Measurements from ENCODE around the gene ZNF692.
A peak's percentile ranks its signal among the peaks of the same experiment; 100 is the strongest.
"Not testable (repeated sequence)": the region's sequence is repeated elsewhere in the genome, so short reads cannot be mapped to it uniquely, and the experiment has no call there.

The ZNF692 gene

DNA sequence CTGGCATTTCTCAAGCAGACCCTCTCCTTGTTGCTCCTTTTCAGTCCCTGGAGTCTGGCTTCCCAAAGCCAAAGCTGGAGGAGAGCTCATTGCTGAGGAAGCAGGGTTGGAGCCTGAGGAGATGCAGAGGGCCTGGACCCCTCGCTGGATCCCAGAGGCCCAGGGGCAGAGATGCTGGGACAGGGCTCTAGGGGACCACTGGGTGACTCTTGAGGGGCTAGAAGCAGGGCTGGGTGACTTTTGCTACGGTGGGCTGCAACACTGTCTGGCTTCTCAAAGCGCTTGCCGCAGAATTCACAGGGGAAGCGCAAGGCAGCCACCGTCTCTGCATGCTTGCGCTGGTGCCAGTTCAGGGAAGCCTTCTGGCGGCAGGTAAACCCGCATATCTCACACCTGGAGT lies 8.8 kb downstream of the ZNF692 start:
- no peak for DNase-seq (ENCODE audit: low read depth in 3 of 3)

DNA sequence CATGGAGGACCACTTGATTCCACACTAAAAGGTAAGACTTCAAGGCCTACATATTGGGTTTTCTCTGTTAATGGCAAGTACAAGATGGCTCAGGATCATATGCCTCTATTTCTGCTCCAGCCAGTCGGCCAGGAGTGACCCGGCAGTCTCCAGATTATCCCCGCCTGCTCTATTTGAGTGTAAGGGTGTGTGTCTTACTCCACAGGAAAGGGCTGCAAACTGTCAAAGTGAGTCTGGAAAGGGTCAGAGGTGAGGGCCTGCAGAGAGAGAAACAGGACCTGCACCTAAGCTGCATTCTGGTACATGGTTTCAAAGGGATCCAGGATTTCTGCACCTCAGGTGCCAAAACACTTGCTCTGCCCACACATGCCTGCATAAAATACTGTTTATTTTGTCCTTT lies 9.2 kb downstream of the ZNF692 start:
- no peak for DNase-seq (ENCODE audit: low read depth in 3 of 3)

DNA sequence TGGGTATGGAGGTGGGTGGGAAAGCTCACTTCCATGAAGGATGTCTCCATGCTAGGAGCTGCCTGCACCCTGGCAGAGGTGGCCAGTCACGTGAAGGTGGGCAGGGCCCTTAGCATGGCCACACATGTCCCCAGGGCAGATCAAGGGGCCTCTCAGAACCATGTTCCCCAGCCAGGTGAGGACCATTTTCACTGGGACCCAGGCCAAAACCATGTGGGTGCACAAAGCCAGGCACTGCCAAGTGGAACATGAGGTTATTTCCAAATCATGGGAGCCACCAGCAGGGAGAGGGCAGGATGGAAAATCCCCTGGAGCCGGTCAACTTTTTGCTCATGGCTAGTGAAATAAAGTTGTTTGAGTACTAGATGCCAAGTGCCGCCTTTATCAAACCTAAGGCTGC lies 9.7 kb downstream of the ZNF692 start:
- no peak for DNase-seq (ENCODE audit: low read depth in 3 of 3)

DNA sequence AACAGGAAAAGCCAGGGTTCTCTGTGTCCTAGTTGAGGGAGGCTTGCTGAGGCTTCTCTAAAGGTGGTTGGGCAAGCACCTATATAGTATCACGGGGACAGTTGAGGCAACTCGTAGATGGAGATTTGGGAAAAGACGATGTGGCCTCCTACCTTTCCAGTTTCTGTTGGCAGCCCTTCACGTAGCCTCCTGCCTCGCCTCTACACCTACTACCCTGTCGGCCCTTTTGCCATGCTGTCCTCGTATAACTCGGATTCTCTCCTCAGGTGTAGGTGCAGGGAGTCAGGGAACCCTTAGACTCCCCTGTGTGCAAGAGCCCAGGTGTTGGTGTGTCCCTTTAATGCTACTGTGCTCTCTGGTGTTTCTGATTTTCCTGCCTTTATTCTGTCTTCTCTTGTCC lies 10.3 kb downstream of the ZNF692 start:
- DNase-seq (ENCODE audit: low read depth in 3 of 3), result no peak

DNA sequence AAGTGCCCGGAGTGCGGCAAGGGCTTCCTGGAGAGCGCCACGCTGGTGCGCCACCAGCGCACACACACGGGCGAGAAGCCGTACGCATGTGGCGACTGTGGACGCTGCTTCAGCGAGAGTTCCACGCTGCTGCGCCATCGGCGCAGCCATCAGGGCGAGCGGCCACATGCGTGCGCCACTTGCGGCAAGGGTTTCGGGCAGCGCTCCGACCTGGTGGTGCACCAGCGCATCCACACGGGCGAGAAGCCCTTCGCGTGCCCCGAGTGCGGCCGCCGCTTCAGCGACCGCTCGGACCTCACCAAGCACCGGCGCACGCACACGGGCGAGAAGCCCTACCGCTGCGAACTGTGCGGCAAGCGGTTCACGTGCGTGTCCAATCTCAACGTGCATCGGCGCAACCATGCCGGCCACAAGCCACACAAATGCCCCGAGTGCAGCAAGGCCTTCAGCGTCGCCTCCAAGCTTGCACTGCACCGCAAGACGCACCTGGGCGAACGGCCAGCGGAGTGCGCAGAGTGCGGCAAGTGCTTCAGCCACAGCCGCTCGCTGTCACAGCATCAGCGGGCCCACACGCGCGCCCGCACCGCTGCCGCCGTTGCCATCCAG lies 10.8 kb downstream of the ZNF692 start:
- no peak for DNase-seq (ENCODE audit: low read depth in 3 of 3)

DNA sequence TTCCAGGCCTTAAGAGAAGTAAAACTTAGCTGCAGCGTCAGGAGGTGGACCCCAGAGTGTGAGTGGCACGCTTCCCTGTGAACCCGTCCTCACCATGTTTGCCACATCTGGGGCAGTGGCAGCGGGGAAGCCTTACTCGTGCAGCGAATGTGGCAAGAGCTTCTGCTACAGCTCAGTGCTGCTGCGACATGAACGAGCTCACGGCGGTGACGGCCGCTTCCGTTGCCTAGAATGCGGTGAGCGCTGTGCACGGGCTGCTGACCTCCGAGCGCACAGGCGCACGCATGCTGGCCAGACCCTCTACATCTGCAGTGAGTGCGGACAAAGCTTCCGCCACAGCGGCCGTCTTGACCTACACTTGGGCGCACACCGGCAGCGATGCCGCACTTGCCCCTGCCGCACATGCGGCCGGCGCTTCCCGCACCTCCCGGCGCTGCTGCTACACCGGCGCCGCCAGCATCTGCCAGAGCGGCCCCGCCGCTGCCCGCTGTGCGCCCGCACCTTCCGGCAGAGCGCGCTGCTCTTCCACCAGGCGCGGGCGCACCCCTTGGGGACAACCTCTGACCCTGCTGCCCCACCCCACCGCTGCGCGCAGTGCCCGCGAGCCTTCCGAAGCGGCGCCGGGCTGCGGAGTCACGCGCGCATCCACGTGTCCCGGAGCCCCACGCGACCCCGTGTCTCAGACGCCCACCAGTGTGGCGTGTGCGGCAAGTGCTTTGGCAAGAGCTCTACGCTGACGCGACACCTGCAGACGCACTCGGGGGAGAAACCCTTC lies 11.5 kb downstream of the ZNF692 start:
- no peak for DNase-seq (ENCODE audit: low read depth in 3 of 3)

DNA sequence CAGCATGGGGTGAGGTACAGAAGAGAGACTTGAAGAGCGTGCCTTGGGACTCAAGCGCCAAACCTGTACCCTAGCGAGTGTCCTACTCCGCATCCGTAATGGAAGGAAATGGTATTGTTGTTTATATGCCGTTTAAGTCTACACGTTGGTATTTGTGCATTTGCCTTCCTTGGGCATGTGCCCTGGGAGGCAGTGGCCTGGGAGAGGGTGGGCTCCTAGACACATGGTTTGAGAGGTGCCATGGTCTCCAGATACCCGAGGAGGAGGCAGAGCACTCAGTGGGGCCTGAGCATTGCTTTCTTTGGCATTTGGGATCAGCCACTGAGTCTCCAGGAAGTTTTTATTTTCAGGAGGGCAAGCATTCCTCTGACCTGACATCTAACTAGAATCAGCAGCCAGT lies 14.4 kb downstream of the ZNF692 start:
- no peak for DNase-seq (ENCODE audit: low read depth in 3 of 3)

DNA sequence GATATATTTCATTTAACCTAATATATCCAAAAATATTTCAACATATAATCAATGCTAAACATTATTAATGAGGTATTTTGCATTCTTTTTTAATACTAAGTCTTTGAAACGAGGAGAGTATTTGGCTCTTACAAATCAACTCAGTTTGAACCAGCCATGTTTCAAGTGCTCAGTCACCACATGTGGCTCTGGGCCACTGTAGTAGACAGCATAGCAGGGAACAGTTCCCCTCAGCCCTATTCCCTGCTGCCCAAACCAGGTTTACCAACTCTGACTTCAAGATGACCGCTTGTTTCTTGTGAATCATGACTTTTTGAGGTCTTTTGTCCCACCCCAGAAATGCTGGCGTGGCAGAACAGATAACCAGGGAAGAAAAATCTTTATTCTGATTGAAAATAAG lies 15.2 kb downstream of the ZNF692 start:
- DNase-seq (ENCODE audit: low read depth in 3 of 3), result no peak

DNA sequence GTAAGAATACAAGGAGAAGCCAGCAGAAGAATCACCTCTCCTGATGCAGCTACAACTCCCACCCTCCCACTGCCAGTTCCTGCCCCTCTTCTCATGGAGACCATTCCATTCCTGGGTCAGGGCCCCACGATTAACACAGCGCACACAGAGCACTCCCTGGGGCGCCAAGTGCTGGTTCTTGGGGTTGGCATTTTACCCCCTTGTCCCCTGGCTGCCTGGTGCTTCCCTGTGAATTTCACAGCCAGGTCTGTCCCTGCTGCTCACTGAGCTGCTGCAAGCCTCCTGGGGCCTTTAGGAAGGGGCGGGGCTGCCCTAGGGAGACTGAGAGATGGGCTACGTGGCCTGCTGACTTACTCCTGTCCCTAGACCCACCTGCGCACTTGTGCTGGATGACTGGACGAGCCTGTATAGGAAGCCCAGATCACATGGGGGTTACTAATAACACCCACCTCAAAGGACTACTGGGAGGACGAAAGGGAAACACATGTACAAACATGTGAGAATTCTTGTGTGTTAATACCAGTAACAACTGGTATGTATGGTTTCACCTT lies 16.0 kb downstream of the ZNF692 start:
- no peak for DNase-seq (ENCODE audit: low read depth in 3 of 3)

DNA sequence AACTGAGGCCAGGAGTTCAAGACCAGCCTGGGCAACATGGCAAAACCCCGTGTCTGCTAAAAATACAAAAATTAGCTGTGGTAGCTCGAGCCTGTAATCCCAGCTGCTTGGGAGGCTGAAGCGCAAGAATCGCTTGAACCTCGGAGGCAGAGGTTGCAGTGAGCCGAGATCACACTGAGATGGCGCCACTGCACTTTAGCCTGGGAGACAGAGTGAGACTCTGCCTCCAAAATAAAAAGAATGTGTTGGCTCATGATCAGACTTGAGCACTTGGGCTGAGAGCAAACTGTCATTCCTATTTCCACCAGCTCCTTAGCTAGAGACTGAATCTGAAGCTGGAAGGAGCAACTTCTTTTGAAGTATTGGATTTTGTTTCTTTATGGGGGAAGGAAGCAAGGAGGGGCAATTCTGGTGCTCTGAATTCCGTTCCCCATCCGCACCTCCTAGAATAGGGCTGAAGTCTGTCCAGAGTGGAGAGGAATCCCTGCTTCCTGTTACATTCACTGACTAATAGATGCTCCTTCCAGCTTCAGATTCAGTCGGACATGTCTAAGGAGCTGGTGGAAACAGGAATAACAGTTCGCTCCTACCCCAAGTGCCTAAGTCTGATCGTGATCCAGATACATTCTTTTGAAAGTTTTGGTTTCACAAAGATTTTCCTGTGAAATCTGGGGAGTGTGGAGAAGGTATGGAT lies 17.0 kb downstream of the ZNF692 start:
- no peak for DNase-seq (ENCODE audit: low read depth in 3 of 3)

DNA sequence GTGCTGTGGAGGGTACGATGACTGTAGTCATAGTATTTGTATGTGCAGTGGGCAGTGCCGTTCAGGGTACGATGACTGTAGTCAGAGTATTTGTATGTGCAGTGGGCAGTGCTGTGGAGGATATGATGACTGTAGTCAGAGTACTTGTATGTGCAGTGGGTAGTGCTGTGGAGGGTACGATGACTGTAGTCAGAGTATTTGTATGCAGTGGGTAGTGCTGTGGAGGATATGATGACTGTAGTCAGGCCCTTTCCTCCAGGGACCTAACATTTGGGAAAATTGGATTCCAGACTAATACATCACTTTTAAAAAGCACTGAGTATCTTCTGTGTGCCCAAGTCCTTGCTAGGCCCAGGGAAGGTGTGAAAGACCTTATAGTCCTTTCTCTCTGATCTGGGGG lies 17.9 kb downstream of the ZNF692 start:
- no peak for DNase-seq (ENCODE audit: low read depth in 3 of 3)

DNA sequence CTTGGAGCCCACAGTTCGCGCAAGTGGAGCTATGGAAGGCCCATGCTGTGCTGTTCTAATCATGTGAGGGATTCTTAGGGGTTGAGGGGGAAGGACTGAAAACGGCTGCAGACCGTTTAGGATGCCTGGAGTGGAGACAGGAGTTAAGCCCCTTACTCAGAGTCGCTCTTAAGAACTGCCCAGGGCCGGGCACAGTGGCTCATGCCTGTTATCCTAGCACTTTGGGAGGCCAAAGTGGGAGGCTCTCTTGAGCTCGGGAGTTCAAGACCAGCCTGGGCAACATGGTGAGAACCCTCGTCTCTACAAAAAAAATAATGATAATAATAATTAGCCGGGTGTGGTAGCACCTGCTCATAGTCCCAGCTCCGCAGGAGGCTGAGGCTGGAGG lies 19.7 kb downstream of the ZNF692 start:
- no peak for DNase-seq (ENCODE audit: low read depth in 3 of 3)

DNA sequence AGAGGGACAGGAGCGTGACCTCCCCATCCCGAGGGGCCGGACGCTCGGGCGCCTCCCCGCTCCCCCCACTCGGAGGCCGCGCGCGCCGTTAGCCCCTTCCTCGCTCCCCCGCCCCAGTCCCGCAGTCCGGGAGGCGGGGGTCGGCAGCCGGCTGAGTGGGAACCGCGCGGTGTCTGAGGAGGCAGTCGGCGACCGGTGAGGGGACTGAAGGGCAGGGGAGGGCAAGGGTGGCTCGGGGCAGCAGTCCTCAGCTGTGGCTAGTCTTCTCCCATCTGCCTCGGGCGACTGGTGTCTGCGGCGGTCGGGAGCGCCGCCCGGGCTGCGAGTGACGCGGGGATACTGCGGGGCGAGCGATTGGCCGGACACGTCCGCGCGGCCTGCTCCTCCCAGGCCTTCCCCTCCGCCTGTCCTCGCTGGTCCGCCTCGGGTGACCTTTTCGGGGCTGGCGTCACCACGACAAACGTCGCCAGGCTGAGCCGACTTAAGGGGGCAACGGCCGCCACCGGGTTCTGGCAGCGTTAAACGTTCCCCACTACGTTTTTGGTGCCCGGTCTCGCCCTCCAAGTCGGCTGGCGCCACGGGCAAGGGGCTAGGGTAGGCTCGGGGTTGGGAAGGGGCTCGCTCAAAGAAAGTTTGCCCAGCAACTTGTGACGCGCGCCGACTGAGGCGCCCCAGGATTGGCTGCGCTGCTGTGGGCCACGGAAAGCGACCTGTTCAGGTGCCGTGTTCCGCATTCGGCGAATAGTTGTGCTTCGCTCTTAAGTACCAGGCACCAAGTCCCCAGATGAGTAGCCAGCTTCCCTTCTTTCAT lies 20.3 kb downstream of the ZNF692 start:
- DNase-seq (ENCODE audit: low read depth in 3 of 3), result peak; percentile 61 to 73 (median 73)

DNA sequence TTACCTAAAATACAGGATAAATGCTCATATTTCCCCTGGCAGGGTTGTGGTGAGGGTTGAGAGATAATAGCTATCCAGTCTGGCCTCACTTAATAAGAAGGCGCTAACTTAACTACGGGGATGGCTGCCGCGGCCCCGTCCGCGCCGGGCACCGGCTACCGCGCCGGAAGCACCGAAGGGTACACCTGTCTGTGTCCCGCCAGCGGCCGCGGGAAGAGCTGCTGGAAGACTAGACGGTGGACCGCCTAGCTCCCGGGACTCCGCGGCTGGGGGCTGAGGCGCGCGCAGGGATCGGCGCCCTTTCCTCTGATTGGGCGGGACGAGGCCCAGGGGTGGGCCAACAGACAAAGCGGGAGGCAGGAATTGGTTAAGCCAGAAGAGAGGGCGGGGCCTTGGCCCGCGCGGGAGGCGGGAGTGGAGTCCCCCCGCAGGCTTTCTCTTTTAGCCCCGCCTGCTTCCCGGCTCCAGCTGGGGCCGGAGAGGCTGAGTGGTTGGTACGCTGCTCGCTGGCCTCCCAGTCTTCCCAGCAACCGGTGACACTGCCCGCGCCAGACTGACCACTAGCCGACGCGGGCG lies 21.0 kb downstream of the ZNF692 start, which contains the start of gene ZNF672:
ZNF672 (plus strand) TSS at position 444 of the 576 bp plus-strand sequence. CDS start 9,051 bp downstream, outside the sequence.
- DNase-seq (ENCODE audit: low read depth in 3 of 3), result peak; percentile 88 to 89 (median 89)

DNA sequence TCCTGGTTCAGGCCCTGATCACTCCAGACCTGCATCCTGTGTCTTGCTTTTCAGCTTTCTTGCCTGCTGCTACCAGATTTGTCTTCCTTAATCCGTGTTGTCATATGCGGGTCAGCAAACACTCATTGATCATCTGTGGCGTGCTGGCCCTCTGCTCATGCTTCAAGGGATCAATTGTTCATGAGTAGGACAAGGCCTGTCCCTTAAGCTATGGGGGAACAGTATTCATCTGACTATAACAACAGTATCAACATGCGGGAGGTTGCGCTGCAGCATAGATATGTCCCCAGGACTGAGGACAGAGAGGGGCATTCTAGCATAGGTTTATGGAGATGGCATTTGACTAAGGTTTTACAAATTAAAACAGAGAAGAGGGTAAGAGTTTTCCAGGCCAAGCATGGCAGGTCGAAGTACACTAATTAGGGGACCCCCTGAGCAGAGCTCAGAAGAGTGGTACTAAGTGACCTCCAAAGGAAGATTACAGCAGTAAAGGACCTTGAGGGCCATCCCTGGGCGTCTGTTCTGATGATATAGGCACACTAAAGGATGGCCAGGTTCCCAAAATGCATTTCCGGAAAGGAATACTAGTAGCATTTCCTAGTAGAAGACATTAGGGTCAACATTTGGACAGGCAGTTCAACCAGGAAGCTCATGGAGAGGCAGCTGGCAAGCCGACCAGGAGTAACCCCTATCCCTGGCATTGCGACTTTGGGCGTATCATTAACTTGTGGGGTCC lies 21.7 kb downstream of the ZNF692 start:
- DNase-seq (ENCODE audit: low read depth in 3 of 3), result no peak

DNA sequence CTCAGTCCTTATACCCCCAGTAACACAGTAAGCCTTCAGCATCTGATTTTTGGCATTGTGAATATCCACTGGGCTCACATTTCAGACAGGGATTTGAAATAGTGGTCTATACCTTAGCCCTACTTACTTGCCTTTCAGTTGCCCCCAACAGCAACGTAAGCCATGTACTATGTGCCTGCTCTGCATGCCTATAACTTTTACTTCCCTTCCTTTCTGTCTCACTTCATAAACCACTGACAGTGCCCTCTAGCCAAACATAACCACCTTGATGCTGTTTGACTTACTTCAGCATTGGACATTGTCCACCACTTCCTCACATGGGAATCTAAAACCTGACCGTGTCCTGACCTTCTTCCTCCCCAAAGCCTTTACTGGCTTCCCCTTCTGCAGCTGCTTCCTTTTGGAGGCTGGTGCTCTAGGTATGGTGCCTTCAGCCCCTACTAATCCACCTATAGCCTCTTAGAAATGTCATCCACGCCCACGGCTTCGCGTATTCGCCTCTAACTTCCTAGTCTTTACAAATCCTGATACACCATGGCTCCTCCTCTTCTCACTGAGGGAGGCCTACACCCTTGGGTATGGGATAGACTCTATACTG lies 24.4 kb downstream of the ZNF692 start:
- no peak for DNase-seq (ENCODE audit: low read depth in 3 of 3)

DNA sequence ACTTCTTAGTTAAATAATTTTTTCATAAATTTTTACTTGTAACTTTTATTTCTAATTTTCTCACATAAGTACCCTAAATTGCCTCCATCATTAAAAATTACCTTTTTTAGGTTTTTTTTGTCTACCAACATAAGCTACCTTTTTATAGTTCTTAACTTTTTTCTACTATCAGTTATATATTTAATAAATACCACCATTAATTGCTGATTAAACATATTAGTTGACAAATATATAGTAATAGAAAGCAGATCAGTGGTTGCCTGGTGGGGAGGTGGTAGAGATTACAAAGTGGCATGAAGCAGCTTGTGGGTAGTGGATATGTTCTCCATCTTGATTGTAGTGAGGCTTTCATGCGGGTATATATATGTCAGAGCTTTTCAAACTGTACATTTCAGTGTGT lies 27.0 kb downstream of the ZNF692 start:
- DNase-seq (ENCODE audit: low read depth in 3 of 3), result no peak

DNA sequence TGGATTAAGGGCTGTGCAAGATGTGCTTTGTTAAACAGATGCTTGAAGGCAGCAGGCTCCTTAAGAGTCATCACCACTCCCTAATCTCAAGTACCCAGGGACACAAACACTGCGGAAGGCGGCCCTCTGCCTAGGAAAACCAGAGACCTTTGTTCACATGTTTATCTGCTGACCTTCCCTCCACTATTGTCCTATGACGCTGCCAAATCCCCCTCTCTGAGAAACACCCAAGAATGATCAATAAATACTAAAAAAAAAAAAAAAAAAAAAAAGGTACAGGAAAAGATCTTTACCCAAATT lies 28.2 kb downstream of the ZNF692 start:
- not testable (repeated sequence) for DNase-seq (ENCODE audit: low read depth in 3 of 3)

DNA sequence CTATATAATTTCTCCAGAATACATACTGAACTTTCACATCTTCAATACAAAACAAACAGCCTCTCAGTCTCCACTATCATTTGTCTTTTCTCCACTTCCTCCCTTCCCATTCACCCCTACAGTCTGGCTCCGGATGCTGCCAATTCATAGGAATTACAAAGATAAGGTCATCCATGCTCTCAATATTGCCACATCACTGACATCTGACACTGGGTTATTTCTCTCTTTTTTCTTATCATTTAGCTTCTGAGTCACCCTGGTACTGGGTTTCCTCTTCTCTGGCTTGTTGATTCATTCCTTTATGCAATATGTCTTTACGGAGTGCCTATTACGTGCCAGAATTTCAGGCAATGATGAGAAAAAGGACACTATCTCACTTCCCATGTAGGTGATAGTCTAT lies 30.0 kb downstream of the ZNF692 start:
- no peak for DNase-seq (ENCODE audit: low read depth in 3 of 3)

Data from stimulated activated CD4-positive, alpha-beta T cell treated with anti-CD3 and anti-CD28 coated beads, TNF-alpha, amount 100 ng/mL, for 48 hours (primary cell).